Stimulated activated naive B cell treated with anti-CD40 and anti-IgM and Interleukin-4, amounts not matched to agents 10 μg/mL and 1 μg/mL and 100 μg/mL, for 72 hours (primary cell): ENCODE measurements around the gene PLCL1.

ENCODE experiments used
- ATAC-seq, 2 donors: fragments of 150-1000 bp; cut with Tn5 transposase; replicated peaks; 2 replicates each; pipeline ENCODE4 v1.10.0; 2021; ENCODE audit warnings: moderate library complexity in 1 of 2
- DNase-seq: peaks from one replicate; pipeline ENCODE4 v3.0.0; 2021
- H3K27ac Mint-ChIP-seq: one replicate; pipeline ENCODE4 v1.8.0; 2022; ENCODE audit warnings: mild to moderate bottlenecking, mixed read lengths
- H3K27me3 Mint-ChIP-seq, 2 donors: one replicate each; pipeline ENCODE4 v1.8.0; 2022; ENCODE audit warnings: mixed read lengths in 2 of 2
- H3K36me3 Mint-ChIP-seq, 2 donors: one replicate each; pipeline ENCODE4 v1.8.0; 2022; ENCODE audit warnings: mixed read lengths in 2 of 2, mild to moderate bottlenecking in 1 of 2
- H3K4me1 Mint-ChIP-seq, 2 donors: one replicate each; pipeline ENCODE4 v1.8.0; 2022; ENCODE audit warnings: mixed read lengths in 2 of 2, mild to moderate bottlenecking in 1 of 2
- H3K4me3 Mint-ChIP-seq, 2 donors: one replicate each; pipeline ENCODE4 v1.8.0; 2022; ENCODE audit warnings: mild to moderate bottlenecking in 2 of 2, mixed read lengths in 2 of 2, moderate library complexity in 1 of 2
- H3K9me3 Mint-ChIP-seq, 2 donors: one replicate each; pipeline ENCODE4 v1.8.0; 2022; ENCODE audit warnings: mixed read lengths in 2 of 2, mild to moderate bottlenecking in 1 of 2

The PLCL1 gene

GRCh38 chr2:197853549-197853948 is 49.2 kb downstream of the PLCL1 start:
- no peak overlapping the region for H3K4me3 Mint-ChIP-seq
- H3K36me3 Mint-ChIP-seq: no peaks in the 10 kb centered on the region
- DNase-seq (no peak), ATAC-seq (no peak)
- H3K4me1 Mint-ChIP-seq: peaks cover 0 to 6% of the 10 kb centered on the region in 2 donors
- H3K9me3 Mint-ChIP-seq: peaks cover 0 to 6% of the 10 kb centered on the region in 2 donors
- H3K27ac Mint-ChIP-seq: no peak overlapping the region
- peaks cover 7 to 11% of the 10 kb centered on the region in 2 donors for H3K27me3 Mint-ChIP-seq

GRCh38 chr2:197857476-197858107 is 53.2 kb downstream of the PLCL1 start:
- no peak overlapping the region for H3K4me3 Mint-ChIP-seq
- peaks cover 0 to 12% of the 10 kb centered on the region in 2 donors for H3K9me3 Mint-ChIP-seq
- H3K4me1 Mint-ChIP-seq: peaks cover 0 to 6% of the 10 kb centered on the region in 2 donors
- ATAC-seq (no peak), DNase-seq (no peak)
- no peak overlapping the region for H3K27ac Mint-ChIP-seq
- peaks cover 7 to 10% of the 10 kb centered on the region in 2 donors for H3K27me3 Mint-ChIP-seq
- H3K36me3 Mint-ChIP-seq: no peaks in the 10 kb centered on the region

GRCh38 chr2:197858607-197859140 is 54.3 kb downstream of the PLCL1 start:
- Mint-ChIP-seq H3K4me1 (peaks cover 0 to 6% of the 10 kb centered on the region in 2 donors), H3K27me3 (peaks cover 7 to 10% of the 10 kb centered on the region in 2 donors), H3K4me3 (no peak overlapping the region), H3K36me3 (no peaks in the 10 kb centered on the region), H3K9me3 (peaks cover 0 to 12% of the 10 kb centered on the region in 2 donors), H3K27ac (no peak overlapping the region)
- DNase-seq: no peak
- ATAC-seq: no peak

- DNase-seq: no peak
- no peak for ATAC-seq
- H3K27ac Mint-ChIP-seq: no peak overlapping the region
- no peak overlapping the region for H3K4me3 Mint-ChIP-seq
- H3K4me1 Mint-ChIP-seq: peaks cover 0 to 6% of the 10 kb centered on the region in 2 donors
- H3K9me3 Mint-ChIP-seq: peaks cover 0 to 12% of the 10 kb centered on the region in 2 donors
- H3K27me3 Mint-ChIP-seq: peaks cover 5 to 10% of the 10 kb centered on the region in 2 donors
- no peaks in the 10 kb centered on the region for H3K36me3 Mint-ChIP-seq
These were observed 58.0 kb downstream of the PLCL1 start for GRCh38 chr2:197862246-197862955.

GRCh38 chr2:197863744-197864143 is 59.4 kb downstream of the PLCL1 start:
- no peak overlapping the region for H3K4me3 Mint-ChIP-seq
- H3K9me3 Mint-ChIP-seq: peaks cover 0 to 7% of the 10 kb centered on the region in 2 donors
- H3K4me1 Mint-ChIP-seq: no peaks in the 10 kb centered on the region
- peaks cover 5 to 10% of the 10 kb centered on the region in 2 donors for H3K27me3 Mint-ChIP-seq
- no peaks in the 10 kb centered on the region for H3K36me3 Mint-ChIP-seq
- no peak overlapping the region for H3K27ac Mint-ChIP-seq
- DNase-seq (no peak), ATAC-seq (no peak)

GRCh38 chr2:197866455-197866854 is 62.1 kb downstream of the PLCL1 start:
- Mint-ChIP-seq H3K27me3 (peaks cover 5 to 7% of the 10 kb centered on the region in 2 donors), H3K4me1 (no peaks in the 10 kb centered on the region), H3K4me3 (no peak overlapping the region)

GRCh38 chr2:197867033-197867432 is 62.6 kb downstream of the PLCL1 start:
- DNase-seq: no peak
- Mint-ChIP-seq H3K27ac (no peak overlapping the region), H3K4me3 (no peak overlapping the region), H3K9me3 (no peaks in the 10 kb centered on the region), H3K27me3 (peaks cover 5 to 7% of the 10 kb centered on the region in 2 donors), H3K36me3 (no peaks in the 10 kb centered on the region), H3K4me1 (no peaks in the 10 kb centered on the region)
- no peak for ATAC-seq

More at GRCh38 chr2:197866455-197866854, 62.1 kb downstream of the PLCL1 start:
- H3K9me3 Mint-ChIP-seq: no peaks in the 10 kb centered on the region
- no peak for DNase-seq
- no peak overlapping the region for H3K27ac Mint-ChIP-seq
- no peak for ATAC-seq
- H3K36me3 Mint-ChIP-seq: no peaks in the 10 kb centered on the region

GRCh38 chr2:197867624-197868023 is 63.2 kb downstream of the PLCL1 start:
- ATAC-seq (no peak), DNase-seq (no peak)
- H3K36me3 Mint-ChIP-seq: no peaks in the 10 kb centered on the region
- no peak overlapping the region for H3K4me3 Mint-ChIP-seq
- H3K4me1 Mint-ChIP-seq: no peaks in the 10 kb centered on the region
- H3K27me3 Mint-ChIP-seq: peaks cover 3 to 5% of the 10 kb centered on the region in 2 donors
- H3K27ac Mint-ChIP-seq: no peak overlapping the region
- H3K9me3 Mint-ChIP-seq: no peaks in the 10 kb centered on the region

GRCh38 chr2:197868206-197868605 is 63.8 kb downstream of the PLCL1 start:
- no peak for DNase-seq
- H3K9me3 Mint-ChIP-seq: no peaks in the 10 kb centered on the region
- H3K27ac Mint-ChIP-seq: no peak overlapping the region
- ATAC-seq: no peak
- H3K27me3 Mint-ChIP-seq: peaks cover 3 to 5% of the 10 kb centered on the region in 2 donors
- H3K4me1 Mint-ChIP-seq: no peaks in the 10 kb centered on the region
- no peak overlapping the region for H3K4me3 Mint-ChIP-seq
- H3K36me3 Mint-ChIP-seq: no peaks in the 10 kb centered on the region

GRCh38 chr2:197869041-197869440 is 64.6 kb downstream of the PLCL1 start:
- Mint-ChIP-seq H3K9me3 (no peaks in the 10 kb centered on the region), H3K4me1 (no peaks in the 10 kb centered on the region), H3K36me3 (no peaks in the 10 kb centered on the region), H3K27me3 (peaks cover 3 to 5% of the 10 kb centered on the region in 2 donors), H3K27ac (no peak overlapping the region), H3K4me3 (no peak overlapping the region)
- DNase-seq: no peak
- ATAC-seq: no peak

GRCh38 chr2:197869501-197870111 is 65.2 kb downstream of the PLCL1 start:
- no peak overlapping the region for H3K4me3 Mint-ChIP-seq
- no peaks in the 10 kb centered on the region for H3K36me3 Mint-ChIP-seq
- ATAC-seq: no peak
- no peak overlapping the region for H3K27ac Mint-ChIP-seq
- H3K27me3 Mint-ChIP-seq: peaks cover 3 to 5% of the 10 kb centered on the region in 2 donors
- H3K9me3 Mint-ChIP-seq: no peaks in the 10 kb centered on the region
- no peak for DNase-seq
- no peaks in the 10 kb centered on the region for H3K4me1 Mint-ChIP-seq

- DNase-seq: no peak
- no peaks in the 10 kb centered on the region for H3K9me3 Mint-ChIP-seq
- no peaks in the 10 kb centered on the region for H3K4me1 Mint-ChIP-seq
- no peak overlapping the region for H3K4me3 Mint-ChIP-seq
- H3K36me3 Mint-ChIP-seq: no peaks in the 10 kb centered on the region
- H3K27ac Mint-ChIP-seq: no peak overlapping the region
- peaks cover 3 to 5% of the 10 kb centered on the region in 2 donors for H3K27me3 Mint-ChIP-seq
- ATAC-seq: no peak
These were observed 65.7 kb downstream of the PLCL1 start for GRCh38 chr2:197870137-197870536.

- no peak for ATAC-seq
- H3K4me3 Mint-ChIP-seq: no peak overlapping the region
- H3K4me1 Mint-ChIP-seq: no peaks in the 10 kb centered on the region
These were observed 67.5 kb downstream of the PLCL1 start for GRCh38 chr2:197871780-197872456.

GRCh38 chr2:197873293-197873701 is 68.9 kb downstream of the PLCL1 start:
- Mint-ChIP-seq H3K27ac (no peak overlapping the region), H3K27me3 (peaks cover 0 to 3% of the 10 kb centered on the region in 2 donors), H3K4me3 (no peak overlapping the region), H3K4me1 (no peaks in the 10 kb centered on the region), H3K36me3 (no peaks in the 10 kb centered on the region), H3K9me3 (no peaks in the 10 kb centered on the region)
- no peak for DNase-seq
- ATAC-seq: no peak

More at GRCh38 chr2:197871780-197872456, 67.5 kb downstream of the PLCL1 start:
- peaks cover under 1 to 3% of the 10 kb centered on the region in 2 donors for H3K27me3 Mint-ChIP-seq
- no peak overlapping the region for H3K27ac Mint-ChIP-seq
- no peaks in the 10 kb centered on the region for H3K36me3 Mint-ChIP-seq
- no peaks in the 10 kb centered on the region for H3K9me3 Mint-ChIP-seq
- DNase-seq: no peak
